Type B pancreatic cell (in vitro differentiated cells): ENCODE results near the gene PSTPIP1. TPM values are rescaled to one million over a fixed set of nuclear protein-coding genes. Genes with fewer than 3 reads are reported as not detected.
A peak's percentile ranks its signal among the peaks of the same experiment; 100 is the strongest.
"Not testable (repeated sequence)": the region's sequence is repeated elsewhere in the genome, so short reads cannot be mapped to it uniquely, and the experiment has no call there.

ENCODE experiments used
- DNase-seq: peaks from one replicate; pipeline ENCODE4 v3.0.0; 2021; ENCODE audit warnings: mixed read lengths; ENCODE audit not compliant: unreplicated experiment; ENCODE audit errors: extremely low spot score
- H3K27ac Mint-ChIP-seq: 2 replicates; pipeline ENCODE4 v1.8.0; 2021; ENCODE audit warnings: mild to moderate bottlenecking, mixed read lengths
- H3K27me3 Mint-ChIP-seq: 2 replicates; pipeline ENCODE4 v1.8.0; 2021; ENCODE audit warnings: mixed read lengths
- H3K36me3 Mint-ChIP-seq: 2 replicates; pipeline ENCODE4 v1.8.0; 2021; ENCODE audit warnings: mixed read lengths
- H3K4me1 Mint-ChIP-seq: one replicate; pipeline ENCODE4 v1.8.0; 2021; ENCODE audit warnings: mixed read lengths; ENCODE audit not compliant: unreplicated experiment
- H3K4me3 Mint-ChIP-seq: 2 replicates; pipeline ENCODE4 v1.8.0; 2021; ENCODE audit warnings: mild to moderate bottlenecking, mixed read lengths
- H3K9me3 Mint-ChIP-seq: 2 replicates; pipeline ENCODE4 v1.8.0; 2021; ENCODE audit warnings: mixed read lengths
- total RNA-seq: library from RNA; stranded (reverse); gene quantifications from 2 replicates; pipeline ENCODE4 v1.2.1, GENCODE V29; 2021; ENCODE audit warnings: low replicate concordance
- TF ChIP-seq, protein P1 (sequence below): fragments of 200-600 bp; sonication (generic); conservative IDR thresholded peaks from 2 replicates; pipeline ENCODE4 v1.5.0; 2021; ENCODE audit warnings: antibody characterized with exemption, mild to moderate bottlenecking

The PSTPIP1 gene
- total RNA-seq, 1 donor from 2014 or later, result 0.77 TPM

DNA sequence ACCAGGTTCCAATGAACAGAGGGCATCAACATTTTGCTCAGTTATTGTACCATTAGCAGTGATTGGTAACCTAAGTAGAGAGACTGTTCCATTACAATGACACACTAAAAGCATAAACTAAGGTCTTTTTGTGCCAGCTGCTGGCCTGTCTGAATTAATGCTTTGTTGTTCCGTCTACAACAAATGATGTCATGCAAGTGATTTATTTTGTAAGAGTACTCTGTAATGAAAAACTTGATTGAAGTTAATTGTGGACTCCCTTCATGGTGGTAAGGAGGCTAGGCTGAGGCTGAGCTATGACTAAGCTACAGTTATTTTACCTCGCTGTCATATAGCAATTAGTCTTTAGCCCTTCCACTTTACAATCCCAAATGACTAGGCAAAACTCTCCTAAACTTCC, 40.2 kb upstream of the PSTPIP1 start:
- H3K4me1 Mint-ChIP-seq, result no peaks in the 10 kb centered on the region
- H3K27me3 Mint-ChIP-seq, result no peaks in the 10 kb centered on the region
- H3K9me3 Mint-ChIP-seq, result no peaks in the 10 kb centered on the region
- H3K27ac Mint-ChIP-seq, result no peak overlapping the region
- TF ChIP-seq, protein P1, sequence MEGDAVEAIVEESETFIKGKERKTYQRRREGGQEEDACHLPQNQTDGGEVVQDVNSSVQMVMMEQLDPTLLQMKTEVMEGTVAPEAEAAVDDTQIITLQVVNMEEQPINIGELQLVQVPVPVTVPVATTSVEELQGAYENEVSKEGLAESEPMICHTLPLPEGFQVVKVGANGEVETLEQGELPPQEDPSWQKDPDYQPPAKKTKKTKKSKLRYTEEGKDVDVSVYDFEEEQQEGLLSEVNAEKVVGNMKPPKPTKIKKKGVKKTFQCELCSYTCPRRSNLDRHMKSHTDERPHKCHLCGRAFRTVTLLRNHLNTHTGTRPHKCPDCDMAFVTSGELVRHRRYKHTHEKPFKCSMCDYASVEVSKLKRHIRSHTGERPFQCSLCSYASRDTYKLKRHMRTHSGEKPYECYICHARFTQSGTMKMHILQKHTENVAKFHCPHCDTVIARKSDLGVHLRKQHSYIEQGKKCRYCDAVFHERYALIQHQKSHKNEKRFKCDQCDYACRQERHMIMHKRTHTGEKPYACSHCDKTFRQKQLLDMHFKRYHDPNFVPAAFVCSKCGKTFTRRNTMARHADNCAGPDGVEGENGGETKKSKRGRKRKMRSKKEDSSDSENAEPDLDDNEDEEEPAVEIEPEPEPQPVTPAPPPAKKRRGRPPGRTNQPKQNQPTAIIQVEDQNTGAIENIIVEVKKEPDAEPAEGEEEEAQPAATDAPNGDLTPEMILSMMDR, result no peak
- H3K36me3 Mint-ChIP-seq, result peaks cover 4% of the 10 kb centered on the region
- DNase-seq, result no peak
- no peak overlapping the region for H3K4me3 Mint-ChIP-seq

DNA sequence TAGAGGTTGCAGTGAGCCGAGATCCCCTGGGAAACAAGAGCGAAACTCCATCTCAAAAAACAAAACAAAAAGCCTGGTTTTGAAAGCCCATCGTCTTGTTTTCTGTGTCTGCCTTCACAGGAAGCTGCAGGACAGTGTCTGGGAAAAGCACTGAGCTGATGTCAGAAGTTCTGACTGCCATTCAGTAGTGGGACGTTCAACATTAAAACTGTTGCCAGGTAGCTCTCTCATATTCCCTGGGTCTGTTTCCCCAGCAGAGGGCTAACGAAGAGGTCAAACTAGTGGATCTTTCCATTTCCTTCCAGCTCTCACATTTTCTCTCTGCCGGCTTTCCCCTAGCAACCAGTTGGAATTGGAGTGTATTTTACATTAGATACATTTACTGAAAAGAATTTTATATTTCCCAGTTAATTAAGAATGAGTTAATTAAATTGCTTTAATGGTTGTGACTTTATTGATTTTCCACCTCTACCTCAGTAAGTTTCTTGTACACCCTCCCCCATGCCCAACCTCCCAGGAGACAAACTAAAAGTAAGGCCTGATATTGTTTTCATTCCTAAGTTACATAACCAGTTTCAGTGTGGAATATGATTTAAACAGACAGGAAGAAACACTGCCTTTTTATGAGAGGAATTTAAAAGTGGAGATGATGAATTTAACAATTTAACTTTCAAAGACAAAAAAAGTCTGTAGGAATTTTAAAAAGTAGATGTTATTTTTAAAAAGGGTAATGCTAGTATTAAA, 33.5 kb upstream of the PSTPIP1 start:
- Mint-ChIP-seq H3K27ac (no peak overlapping the region), H3K36me3 (no peaks in the 10 kb centered on the region), H3K27me3 (peaks cover 8% of the 10 kb centered on the region), H3K9me3 (no peaks in the 10 kb centered on the region), H3K4me1 (peaks cover 30% of the 10 kb centered on the region), H3K4me3 (no peak overlapping the region)
- no peak for DNase-seq
- TF ChIP-seq, protein P1, result peak; percentile 20

DNA sequence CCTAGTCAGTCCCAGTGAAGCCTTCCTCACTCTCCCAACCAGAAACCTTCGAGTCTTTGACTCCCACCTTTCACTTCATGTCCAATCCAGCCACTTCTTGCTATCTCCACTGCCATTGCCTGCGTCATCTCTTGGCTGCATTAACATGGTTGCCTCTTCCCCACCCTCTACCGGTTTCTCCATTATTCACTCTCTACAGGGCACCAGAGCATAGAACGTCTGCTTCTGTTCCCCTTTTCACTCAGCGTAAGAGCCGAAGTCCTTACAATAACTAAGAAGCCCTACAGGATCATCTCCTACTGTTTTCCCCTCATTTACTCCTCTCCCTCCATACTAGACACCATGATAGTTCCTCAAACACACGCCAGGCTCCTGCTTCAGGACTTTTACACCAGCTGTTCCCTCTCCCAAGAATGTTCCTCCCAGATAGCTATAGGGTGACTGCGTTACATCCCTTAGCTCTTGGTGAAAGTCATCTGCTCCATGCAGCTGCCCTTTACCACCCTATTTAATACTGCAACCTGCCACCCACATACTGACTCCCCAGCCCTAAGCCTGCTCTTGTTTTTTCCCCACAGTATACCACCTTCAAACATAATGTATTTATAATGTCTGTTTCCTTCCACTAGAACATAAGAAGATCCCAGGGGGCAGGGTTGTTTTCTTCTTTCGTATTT, 32.5 kb upstream of the PSTPIP1 start:
- Mint-ChIP-seq H3K4me3 (no peak overlapping the region), H3K9me3 (no peaks in the 10 kb centered on the region), H3K4me1 (peaks cover 32% of the 10 kb centered on the region), H3K27me3 (peaks cover 11% of the 10 kb centered on the region), H3K36me3 (no peaks in the 10 kb centered on the region), H3K27ac (no peak overlapping the region)
- DNase-seq, result no peak
- TF ChIP-seq, protein P1, result no peak

DNA sequence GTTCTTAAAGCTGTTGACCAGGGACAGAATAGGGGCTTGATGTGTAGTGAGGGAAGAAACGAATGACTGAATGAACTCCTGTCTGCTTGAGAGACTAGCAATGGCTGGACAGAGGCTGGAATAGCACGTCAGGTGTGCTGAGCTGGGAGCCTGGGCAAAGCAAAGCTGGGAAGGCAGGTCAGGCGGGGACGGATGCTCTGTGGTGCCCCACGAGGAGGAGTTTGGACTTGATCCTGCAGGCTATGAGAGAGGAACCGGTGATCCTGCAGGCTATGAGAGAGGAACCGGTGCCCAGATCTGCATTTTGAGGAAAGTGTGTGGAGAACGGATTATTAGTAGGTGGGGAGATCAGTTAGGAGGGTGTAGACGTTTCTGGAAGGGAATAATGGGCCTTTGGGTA, 31.3 kb upstream of the PSTPIP1 start:
- Mint-ChIP-seq H3K9me3 (no peaks in the 10 kb centered on the region), H3K36me3 (no peaks in the 10 kb centered on the region), H3K27me3 (peaks cover 11% of the 10 kb centered on the region), H3K4me1 (peaks cover 32% of the 10 kb centered on the region), H3K27ac (no peak overlapping the region), H3K4me3 (no peak overlapping the region)
- DNase-seq, result no peak
- TF ChIP-seq, protein P1, result no peak

DNA sequence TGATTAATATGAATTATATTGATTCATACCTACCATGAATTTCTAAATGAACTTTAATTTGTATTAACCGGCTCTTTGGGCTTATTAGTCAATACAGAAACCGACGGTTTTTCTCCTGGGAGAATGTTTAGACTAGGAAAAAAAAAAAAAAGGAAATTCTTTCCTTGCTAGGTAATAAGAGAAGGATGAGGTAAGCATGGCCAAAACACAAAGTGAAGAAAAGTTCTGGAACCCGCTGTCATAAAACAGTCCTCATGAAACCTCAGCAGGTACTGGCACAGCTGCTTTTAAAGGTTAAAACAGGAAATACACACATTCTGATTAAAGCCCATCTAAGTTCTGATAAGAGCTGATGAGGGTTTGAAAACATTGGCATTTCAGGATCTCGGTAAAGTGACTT, 30.8 kb upstream of the PSTPIP1 start:
- no peak for DNase-seq
- Mint-ChIP-seq H3K9me3 (no peaks in the 10 kb centered on the region), H3K27ac (no peak overlapping the region), H3K4me3 (no peak overlapping the region), H3K36me3 (no peaks in the 10 kb centered on the region), H3K4me1 (peaks cover 32% of the 10 kb centered on the region), H3K27me3 (peaks cover 11% of the 10 kb centered on the region)
- TF ChIP-seq, protein P1, result no peak

DNA sequence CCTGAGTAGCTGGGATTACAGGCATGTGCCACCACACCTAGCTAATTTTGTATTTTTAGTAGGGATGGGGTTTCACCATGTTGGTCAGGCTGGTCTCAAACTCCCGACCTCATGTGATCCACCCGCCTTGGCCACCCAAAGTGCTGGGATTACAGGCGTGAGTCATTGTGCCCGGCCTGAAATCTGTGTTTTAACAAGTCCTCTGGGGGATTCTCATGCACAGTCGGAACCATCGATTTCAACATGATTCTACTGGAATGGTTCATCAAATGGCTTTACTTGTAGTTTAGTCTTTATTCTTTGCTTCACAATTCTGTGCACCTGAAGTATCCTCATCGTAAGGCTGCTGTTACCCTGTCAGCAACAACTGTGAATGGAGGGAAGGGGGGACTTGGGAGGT, 28.9 kb upstream of the PSTPIP1 start:
- H3K36me3 Mint-ChIP-seq, H3K4me3 Mint-ChIP-seq, H3K27ac Mint-ChIP-seq, DNase-seq, H3K9me3 Mint-ChIP-seq: not testable (repeated sequence)
- Mint-ChIP-seq H3K27me3 (peaks cover 12% of the 10 kb centered on the region), H3K4me1 (peaks cover 28% of the 10 kb centered on the region)
